ENCODE data around the gene PXYLP1. TPM values are rescaled to one million over a fixed set of nuclear protein-coding genes. Genes with fewer than 3 reads are reported as not detected.
A peak's percentile ranks its signal among the peaks of the same experiment; 100 is the strongest.

Gene PXYLP1
- total RNA-seq, 2 experiments from 2014 or later: 21.2 to 22.6 TPM

DNA sequence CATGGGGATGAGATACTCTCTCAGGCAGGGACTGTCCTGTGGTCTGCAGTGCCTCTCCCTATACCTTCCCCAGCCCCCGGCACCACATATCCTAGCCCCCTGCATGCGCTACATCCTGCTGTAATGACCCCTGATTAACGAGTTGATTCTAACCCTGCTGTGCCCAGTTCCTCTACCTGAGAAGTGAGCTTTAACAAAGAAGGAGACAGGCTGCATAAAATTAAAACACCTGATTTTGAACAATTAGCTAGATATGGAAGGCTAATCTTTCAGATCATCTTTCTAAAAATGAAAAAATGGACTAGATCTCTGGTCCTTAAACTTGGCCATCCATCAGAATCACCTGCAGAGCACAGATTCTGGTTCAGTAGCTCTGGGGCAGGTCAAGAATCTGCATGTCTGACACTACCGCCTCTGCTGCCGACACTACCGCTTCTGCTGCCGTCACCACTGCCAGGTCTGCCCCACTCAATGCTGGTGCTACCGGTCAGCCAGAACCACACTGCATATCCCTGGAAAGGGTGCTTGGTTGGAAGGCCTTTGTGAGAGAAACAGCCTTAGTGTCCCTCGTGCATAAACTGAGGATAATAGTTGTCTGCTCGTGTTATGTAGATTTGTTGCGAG, 103.1 kb downstream of the PXYLP1 start:
- no peak overlapping the region for H3K4me3 ChIP-seq (ENCODE audit: low read length)
- H3K36me3 Mint-ChIP-seq (ENCODE audit: low read depth): no peaks in the 10 kb centered on the region
- no peaks in the 10 kb centered on the region for H3K4me1 ChIP-seq (ENCODE audit: insufficient read depth, low read length)
- H3K4me3 Mint-ChIP-seq: no peak overlapping the region
- ChIA-PET POLR2A (no interaction called here), CTCF (interaction anchor here (0.7 kb wide), 1 partner anchor 23 kb away, joined by 3 read pairs; no protein-coding TSS in a partner anchor)
- no peaks in the 10 kb centered on the region for H3K4me1 Mint-ChIP-seq (ENCODE audit: low read depth)
- H3K9me3 Mint-ChIP-seq: no peaks in the 10 kb centered on the region
- H3K9me3 ChIP-seq (ENCODE audit: control insufficient read depth in 1 of 2, insufficient read depth in 1 of 2, low read length in 2 of 2): no peaks in the 10 kb centered on the region
- TF ChIP-seq, protein P1, sequence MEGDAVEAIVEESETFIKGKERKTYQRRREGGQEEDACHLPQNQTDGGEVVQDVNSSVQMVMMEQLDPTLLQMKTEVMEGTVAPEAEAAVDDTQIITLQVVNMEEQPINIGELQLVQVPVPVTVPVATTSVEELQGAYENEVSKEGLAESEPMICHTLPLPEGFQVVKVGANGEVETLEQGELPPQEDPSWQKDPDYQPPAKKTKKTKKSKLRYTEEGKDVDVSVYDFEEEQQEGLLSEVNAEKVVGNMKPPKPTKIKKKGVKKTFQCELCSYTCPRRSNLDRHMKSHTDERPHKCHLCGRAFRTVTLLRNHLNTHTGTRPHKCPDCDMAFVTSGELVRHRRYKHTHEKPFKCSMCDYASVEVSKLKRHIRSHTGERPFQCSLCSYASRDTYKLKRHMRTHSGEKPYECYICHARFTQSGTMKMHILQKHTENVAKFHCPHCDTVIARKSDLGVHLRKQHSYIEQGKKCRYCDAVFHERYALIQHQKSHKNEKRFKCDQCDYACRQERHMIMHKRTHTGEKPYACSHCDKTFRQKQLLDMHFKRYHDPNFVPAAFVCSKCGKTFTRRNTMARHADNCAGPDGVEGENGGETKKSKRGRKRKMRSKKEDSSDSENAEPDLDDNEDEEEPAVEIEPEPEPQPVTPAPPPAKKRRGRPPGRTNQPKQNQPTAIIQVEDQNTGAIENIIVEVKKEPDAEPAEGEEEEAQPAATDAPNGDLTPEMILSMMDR (IDR thresholded peaks at IDR 0.05): no peak
- ATAC-seq (ENCODE audit: poor library complexity) (no peak), DNase-seq (no peak)
- H3K36me3 ChIP-seq (ENCODE audit: insufficient read depth, low read length): no peaks in the 10 kb centered on the region
- H3K27ac Mint-ChIP-seq: no peak overlapping the region
- no peaks in the 10 kb centered on the region for H3K27me3 Mint-ChIP-seq
- H3K27me3 ChIP-seq (ENCODE audit: control insufficient read depth in 1 of 2, insufficient read depth in 2 of 2, low read length in 2 of 2): no peaks in the 10 kb centered on the region
- H3K27ac ChIP-seq (ENCODE audit: low read depth in 1 of 2, low read length in 2 of 2): no peak overlapping the region
- intact Hi-C loops (cut with DNase I, micrococcal nuclease): no loop called here

DNA sequence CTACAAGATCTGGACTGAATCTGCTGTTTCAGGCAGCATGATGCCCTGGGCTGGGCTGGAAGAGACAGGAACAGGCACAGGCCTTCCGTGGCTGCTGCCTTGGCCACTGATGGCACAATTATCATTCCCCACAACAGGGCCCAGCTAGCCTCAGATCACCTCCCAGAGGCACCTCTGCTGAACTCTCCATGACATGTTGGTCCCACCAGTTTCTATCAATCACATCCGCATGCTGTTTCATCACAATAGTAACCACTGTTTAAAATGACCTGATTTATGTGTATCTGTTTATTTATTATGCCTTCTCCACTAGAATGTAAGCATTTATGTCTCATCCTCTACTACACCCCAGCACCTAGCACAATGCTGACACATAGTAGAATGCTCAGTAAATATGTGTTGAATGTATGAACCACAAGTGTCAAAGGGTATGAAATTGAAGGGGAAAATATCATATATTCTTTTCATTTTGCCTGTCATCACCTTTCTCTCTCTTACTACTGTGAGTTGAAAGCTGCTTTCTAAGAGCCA, 104.0 kb downstream of the PXYLP1 start:
- Histone ChIP-seq H3K4me3 (ENCODE audit: low read length) (no peak overlapping the region), H3K27me3 (ENCODE audit: control insufficient read depth in 1 of 2, insufficient read depth in 2 of 2, low read length in 2 of 2) (no peaks in the 10 kb centered on the region), H3K4me1 (ENCODE audit: insufficient read depth, low read length) (no peaks in the 10 kb centered on the region), H3K9me3 (ENCODE audit: control insufficient read depth in 1 of 2, insufficient read depth in 1 of 2, low read length in 2 of 2) (no peaks in the 10 kb centered on the region), H3K36me3 (ENCODE audit: insufficient read depth, low read length) (no peaks in the 10 kb centered on the region), H3K27ac (ENCODE audit: low read depth in 1 of 2, low read length in 2 of 2) (no peak overlapping the region)
- ChIA-PET CTCF (interaction anchor here (2.0 kb wide), 1 partner anchor 25 kb away, joined by 4 read pairs; no protein-coding TSS in a partner anchor), POLR2A (no interaction called here)
- no peak for ATAC-seq (ENCODE audit: poor library complexity)
- TF ChIP-seq, protein P1 (IDR thresholded peaks at IDR 0.05): no peak
- Mint-ChIP-seq H3K27ac (no peak overlapping the region), H3K27me3 (no peaks in the 10 kb centered on the region), H3K4me3 (no peak overlapping the region), H3K4me1 (ENCODE audit: low read depth) (no peaks in the 10 kb centered on the region), H3K9me3 (no peaks in the 10 kb centered on the region), H3K36me3 (ENCODE audit: low read depth) (no peaks in the 10 kb centered on the region)
- no peak for DNase-seq
- intact Hi-C loops (cut with DNase I, micrococcal nuclease): no loop called here

DNA sequence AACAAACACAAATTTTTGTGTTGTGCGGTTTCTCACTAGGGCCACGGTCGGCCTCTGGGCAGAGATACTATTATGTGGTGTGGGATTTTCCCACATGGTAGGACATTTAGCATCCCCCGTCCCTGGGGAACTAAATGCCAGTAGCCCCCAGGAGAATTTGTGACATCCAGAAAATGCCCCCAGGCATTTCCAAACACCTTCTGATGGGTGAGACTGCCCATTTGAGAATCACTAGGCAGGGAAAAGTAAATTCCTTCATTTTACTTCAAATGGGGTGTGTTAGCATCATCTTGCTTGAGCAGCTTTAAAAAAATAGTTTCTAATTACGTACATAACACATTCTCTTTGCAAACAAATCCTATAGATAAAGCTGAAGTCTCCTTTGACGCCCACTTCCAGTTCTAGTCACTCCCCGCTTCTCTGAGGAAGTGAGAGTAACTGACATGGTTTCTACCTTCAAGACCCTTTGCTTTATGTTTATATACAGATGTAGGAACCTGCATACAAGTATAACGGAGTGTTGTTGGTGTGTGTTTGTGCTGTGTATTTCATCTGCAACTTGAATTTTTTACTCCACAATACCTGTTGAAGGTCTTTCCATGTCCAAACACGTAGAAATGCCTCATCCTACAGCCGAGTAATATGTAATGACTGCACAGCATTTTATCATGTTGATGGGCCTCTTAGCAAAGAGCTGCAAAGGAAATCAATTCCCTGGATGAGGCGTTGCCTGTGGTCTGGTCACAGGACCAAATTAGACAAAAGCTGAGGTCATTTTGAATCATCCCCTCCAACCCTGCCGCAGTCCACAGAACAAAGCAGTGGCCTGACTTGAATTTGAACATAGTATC, 105.3 kb downstream of the PXYLP1 start:
- TF ChIP-seq, protein P1 (IDR thresholded peaks at IDR 0.05): no peak
- Histone ChIP-seq H3K4me1 (ENCODE audit: insufficient read depth, low read length) (no peaks in the 10 kb centered on the region), H3K4me3 (ENCODE audit: low read length) (no peak overlapping the region), H3K27me3 (ENCODE audit: control insufficient read depth in 1 of 2, insufficient read depth in 2 of 2, low read length in 2 of 2) (no peaks in the 10 kb centered on the region), H3K9me3 (ENCODE audit: control insufficient read depth in 1 of 2, insufficient read depth in 1 of 2, low read length in 2 of 2) (no peaks in the 10 kb centered on the region), H3K36me3 (ENCODE audit: insufficient read depth, low read length) (no peaks in the 10 kb centered on the region), H3K27ac (ENCODE audit: low read depth in 1 of 2, low read length in 2 of 2) (no peak overlapping the region)
- H3K27ac Mint-ChIP-seq: no peak overlapping the region
- no peaks in the 10 kb centered on the region for H3K36me3 Mint-ChIP-seq (ENCODE audit: low read depth)
- no peaks in the 10 kb centered on the region for H3K9me3 Mint-ChIP-seq
- no peaks in the 10 kb centered on the region for H3K27me3 Mint-ChIP-seq
- CTCF ChIA-PET: interaction anchor here (1.4 to 2.0 kb wide), 3 partner anchors 24 to 115 kb away, joined by 3 to 5 read pairs (median 4); no protein-coding TSS in a partner anchor
- peak in 3 of 14 experiments; percentile 6 to 18 (median 9) for DNase-seq
- POLR2A ChIA-PET: no interaction called here
- intact Hi-C loops (cut with DNase I, micrococcal nuclease): no loop called here
- no peak for ATAC-seq (ENCODE audit: poor library complexity)
- no peak overlapping the region for H3K4me3 Mint-ChIP-seq
- no peaks in the 10 kb centered on the region for H3K4me1 Mint-ChIP-seq (ENCODE audit: low read depth)
